T-helper 17 cell (primary cell): ENCODE measurements around the gene CREBBP. TPM values are rescaled to one million over a fixed set of nuclear protein-coding genes. Genes with fewer than 3 reads are reported as not detected.

Experiments
- ATAC-seq: fragments of 150-1000 bp; cut with Tn5 transposase; 2 replicates; pipeline ENCODE4 v1.10.0; 2021; ENCODE audit warnings: mild to moderate bottlenecking, moderate library complexity
- DNase-seq, 3 donors: peaks; one replicate each; pipeline versions ENCODE4 v3.0.0 to v3.0.0-alpha.2; 2020 to 2021
- H3K9me3 ChIP-seq: one replicate; pipeline ENCODE4 v1.7.0; 2013; ENCODE audit warnings: low read length, mild to moderate bottlenecking; ENCODE audit not compliant: control insufficient read depth, poor library complexity, severe bottlenecking
- H3K27ac Mint-ChIP-seq: one replicate; pipeline ENCODE4 v1.8.0; 2022; ENCODE audit warnings: mild to moderate bottlenecking, moderate library complexity, mixed read lengths
- H3K27me3 Mint-ChIP-seq: one replicate; pipeline ENCODE4 v1.8.0; 2022; ENCODE audit warnings: mixed read lengths
- H3K36me3 Mint-ChIP-seq: one replicate; pipeline ENCODE4 v1.8.0; 2022; ENCODE audit warnings: low read depth, mixed read lengths
- H3K4me1 Mint-ChIP-seq: one replicate; pipeline ENCODE4 v1.8.0; 2022; ENCODE audit warnings: mild to moderate bottlenecking, mixed read lengths
- H3K4me3 Mint-ChIP-seq: one replicate; pipeline ENCODE4 v1.8.0; 2022; ENCODE audit warnings: mild to moderate bottlenecking, moderate library complexity, mixed read lengths
- total RNA-seq, 4 donors: library from RNA in 2 of 4; stranded (reverse) in 2 of 4; gene quantifications; one replicate each; pipeline ENCODE4 v1.2.3 and lab custom pipeline; 2022 to 2026

The CREBBP gene
- total RNA-seq, 2 donors from 2014 or later = 158 to 173 TPM

DNA sequence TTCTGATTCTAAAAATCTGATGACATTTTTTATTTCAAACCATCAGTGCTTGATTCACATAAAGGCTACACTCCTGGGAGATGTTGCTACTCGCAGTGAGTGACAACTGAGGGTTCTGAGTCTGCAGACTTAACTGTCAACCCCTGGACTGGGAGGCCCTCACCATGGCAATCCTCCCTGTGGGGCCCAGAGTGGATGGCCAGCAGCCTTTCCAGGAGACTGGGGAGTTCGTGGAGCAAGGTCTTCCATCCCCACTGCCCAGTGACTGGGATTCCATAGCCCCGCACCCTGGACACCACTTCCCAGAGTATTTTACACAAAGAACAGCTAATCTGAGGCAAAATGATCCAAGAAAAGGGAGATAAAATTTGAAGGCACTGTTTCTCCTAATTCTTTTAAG, 59.3 kb downstream of the CREBBP start:
- Mint-ChIP-seq H3K36me3 (peaks cover 2% of the 10 kb centered on the region), H3K27me3 (no peaks in the 10 kb centered on the region), H3K4me1 (peaks cover 83% of the 10 kb centered on the region), H3K27ac (peak overlapping the region; percentile 41), H3K4me3 (no peak overlapping the region)
- H3K9me3 ChIP-seq = no peaks in the 10 kb centered on the region
- DNase-seq = no peak
- no peak for ATAC-seq

DNA sequence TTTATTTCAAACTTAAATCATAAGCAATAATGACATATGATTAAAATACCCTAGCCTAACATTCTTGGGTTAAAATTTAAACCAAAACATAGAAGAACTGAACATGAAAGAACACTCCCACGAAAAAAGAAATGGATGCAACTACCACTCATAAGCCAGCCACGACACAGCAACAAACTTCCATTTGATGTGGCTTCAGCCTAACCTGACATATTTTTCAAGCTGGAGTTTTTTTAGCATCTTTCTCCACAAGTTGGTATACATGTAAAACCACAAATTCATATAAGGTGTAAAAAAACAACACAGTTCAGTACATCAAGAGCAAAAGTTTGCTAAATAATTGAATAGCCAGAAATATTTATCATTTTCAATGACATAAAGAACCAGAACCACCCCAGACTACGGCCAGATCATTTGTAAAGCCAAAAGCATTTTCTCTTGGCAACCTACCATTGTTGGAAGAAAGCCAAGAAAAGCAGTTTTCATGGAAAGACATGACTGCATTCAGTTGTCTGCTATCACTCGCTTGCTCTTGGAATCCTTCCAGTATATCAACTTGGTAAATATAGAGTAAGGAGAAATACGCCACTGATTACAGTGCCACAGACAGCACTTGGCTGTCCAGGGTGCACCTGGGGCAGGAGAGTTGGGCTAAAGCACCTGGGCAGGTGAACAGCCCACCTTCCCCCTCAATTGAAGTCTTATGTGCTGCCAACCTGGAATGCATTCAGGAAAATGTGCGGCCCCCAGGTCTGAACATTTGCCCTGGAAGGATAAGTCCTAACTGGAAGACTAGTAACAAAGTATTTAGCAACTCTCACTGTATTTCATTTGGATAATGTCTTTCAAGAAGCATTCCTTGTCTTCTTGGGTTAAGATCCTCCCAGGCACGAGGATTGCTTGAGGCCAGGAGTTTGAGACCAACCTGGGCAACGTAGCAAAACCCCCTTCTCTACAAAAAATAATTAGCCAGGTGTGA, 60.5 kb downstream of the CREBBP start:
- peaks cover 2% of the 10 kb centered on the region for H3K36me3 Mint-ChIP-seq
- no peaks in the 10 kb centered on the region for H3K27me3 Mint-ChIP-seq
- no peaks in the 10 kb centered on the region for H3K9me3 ChIP-seq
- H3K4me3 Mint-ChIP-seq = peak overlapping the region; percentile 63
- H3K4me1 Mint-ChIP-seq = peaks cover 77% of the 10 kb centered on the region
- peak overlapping the region; percentile 29 for H3K27ac Mint-ChIP-seq
- ATAC-seq (peak; percentile 70), DNase-seq (no peak)

DNA sequence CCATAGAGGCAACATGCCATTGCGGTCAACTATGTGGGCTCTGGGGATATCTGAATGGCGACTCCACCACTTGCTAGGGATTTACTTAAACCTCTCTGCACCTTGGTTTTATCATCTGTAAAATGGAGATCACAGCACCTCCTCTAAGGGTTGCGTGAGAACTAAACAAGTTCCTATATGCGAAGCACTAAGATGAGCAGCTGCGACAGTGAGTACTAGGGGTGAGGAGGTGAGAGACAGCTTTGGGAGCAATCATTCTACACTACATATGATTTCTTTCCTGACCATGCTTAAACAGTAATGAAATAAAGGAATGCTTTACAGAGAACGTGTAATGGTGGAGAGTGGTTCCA, 61.4 kb downstream of the CREBBP start:
- Mint-ChIP-seq H3K4me1 (peaks cover 74% of the 10 kb centered on the region), H3K36me3 (peaks cover 2% of the 10 kb centered on the region), H3K4me3 (no peak overlapping the region), H3K27me3 (no peaks in the 10 kb centered on the region), H3K27ac (peak overlapping the region; percentile 29)
- no peak for ATAC-seq
- H3K9me3 ChIP-seq = no peaks in the 10 kb centered on the region
- DNase-seq = no peak

DNA sequence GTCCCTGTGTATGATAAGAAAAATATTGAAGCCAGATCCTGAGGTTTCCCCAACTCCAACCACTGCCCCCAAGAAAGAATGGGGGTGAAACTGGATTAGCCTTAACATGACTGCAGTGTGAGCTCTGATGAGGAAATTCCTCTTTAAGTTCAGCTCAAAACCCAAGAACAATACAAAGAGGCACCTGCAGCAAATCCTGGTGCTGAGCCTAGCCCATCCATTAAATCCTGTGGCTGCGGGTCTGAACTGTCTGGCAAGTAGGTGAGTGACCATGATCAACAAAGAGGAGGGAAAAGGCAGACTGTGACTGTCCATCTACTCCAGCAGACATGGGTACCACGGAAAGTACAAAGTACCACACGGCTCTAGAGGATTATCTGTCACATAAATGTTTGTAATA, 64.2 kb downstream of the CREBBP start:
- ATAC-seq = no peak
- Mint-ChIP-seq H3K4me1 (peaks cover 65% of the 10 kb centered on the region), H3K27me3 (no peaks in the 10 kb centered on the region), H3K4me3 (no peak overlapping the region), H3K27ac (no peak overlapping the region), H3K36me3 (no peaks in the 10 kb centered on the region)
- no peak for DNase-seq
- H3K9me3 ChIP-seq = no peaks in the 10 kb centered on the region

DNA sequence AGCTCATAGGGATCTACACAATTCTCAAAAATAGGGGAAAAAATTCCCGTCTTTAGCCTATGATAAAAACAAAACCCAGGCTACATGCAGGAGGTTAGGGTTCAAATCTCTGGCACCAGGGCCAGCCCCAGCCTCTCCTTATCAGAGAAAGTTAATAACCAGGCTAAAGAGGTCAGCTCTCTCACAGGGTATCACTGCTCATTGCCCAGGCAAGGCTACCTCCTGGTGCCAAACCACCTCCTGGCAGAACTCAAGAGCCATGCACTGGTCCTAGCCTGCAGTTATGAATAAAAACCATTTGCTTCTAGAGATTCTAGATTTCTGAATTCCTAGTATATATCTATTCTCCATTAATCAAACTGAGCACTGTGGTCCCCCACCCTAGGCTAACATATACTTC, 65.8 kb downstream of the CREBBP start:
- peaks cover 67% of the 10 kb centered on the region for H3K4me1 Mint-ChIP-seq
- H3K9me3 ChIP-seq = no peaks in the 10 kb centered on the region
- H3K4me3 Mint-ChIP-seq = no peak overlapping the region
- ATAC-seq = no peak
- H3K36me3 Mint-ChIP-seq = no peaks in the 10 kb centered on the region
- DNase-seq = no peak
- no peak overlapping the region for H3K27ac Mint-ChIP-seq
- H3K27me3 Mint-ChIP-seq = no peaks in the 10 kb centered on the region

DNA sequence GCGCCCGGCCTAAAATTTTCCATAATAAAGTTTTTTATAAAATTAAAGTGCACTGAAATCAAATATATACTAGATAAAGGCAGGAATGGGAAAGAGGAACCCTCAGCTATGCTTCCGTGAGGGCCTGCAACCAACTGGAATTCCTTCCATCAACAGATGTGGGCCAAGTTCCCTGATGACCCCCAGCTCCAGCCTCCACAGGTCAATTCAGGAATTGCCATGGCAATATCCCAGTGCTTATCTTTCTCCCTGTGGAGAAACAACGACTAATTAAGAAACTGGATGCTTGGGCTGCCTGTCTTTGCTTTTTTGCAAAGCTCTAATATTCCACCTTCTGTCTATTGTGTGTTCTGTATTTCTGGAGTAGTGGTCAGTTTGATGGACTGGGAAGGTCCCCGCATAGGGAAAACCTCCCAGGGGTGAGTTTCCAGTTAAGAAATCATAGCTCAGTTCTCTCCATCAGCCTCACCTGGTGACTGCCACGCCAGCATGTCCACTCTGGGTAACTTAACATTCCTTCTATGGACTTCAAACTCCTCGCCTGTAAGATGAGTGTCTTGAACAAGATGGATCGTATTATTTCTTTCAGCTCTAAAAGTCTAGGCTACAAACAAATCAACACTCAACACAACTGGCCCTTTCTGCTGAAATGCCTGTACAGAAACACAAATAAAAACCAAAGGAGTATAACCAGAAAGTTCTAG, 67.9 kb downstream of the CREBBP start:
- peak overlapping the region; percentile 72 for H3K27ac Mint-ChIP-seq
- H3K36me3 Mint-ChIP-seq = no peaks in the 10 kb centered on the region
- no peaks in the 10 kb centered on the region for H3K9me3 ChIP-seq
- no peaks in the 10 kb centered on the region for H3K27me3 Mint-ChIP-seq
- ATAC-seq (no peak), DNase-seq (no peak)
- H3K4me1 Mint-ChIP-seq = peaks cover 70% of the 10 kb centered on the region
- H3K4me3 Mint-ChIP-seq = no peak overlapping the region

DNA sequence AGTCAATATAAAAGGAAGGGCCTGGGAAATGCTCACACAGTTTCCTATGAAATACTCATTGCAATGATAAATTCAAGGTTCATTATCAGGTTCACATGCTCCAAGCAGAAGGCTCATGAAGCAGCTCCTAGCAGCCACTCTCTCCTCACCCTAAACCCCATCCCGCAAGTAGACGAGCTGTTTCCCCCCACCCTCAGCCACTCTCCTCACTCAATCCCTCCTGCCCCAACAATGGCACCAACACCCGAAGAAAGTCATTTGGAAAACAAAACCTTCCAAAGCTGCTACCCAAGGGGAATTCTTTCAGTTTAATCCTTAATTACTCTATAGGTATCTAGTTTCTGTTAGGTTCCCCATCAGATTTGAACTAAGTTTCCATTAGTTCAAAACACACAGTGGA, 69.7 kb downstream of the CREBBP start:
- Mint-ChIP-seq H3K36me3 (peaks cover 5% of the 10 kb centered on the region), H3K27ac (peak overlapping the region; percentile 81), H3K4me1 (peaks cover 73% of the 10 kb centered on the region), H3K4me3 (peak overlapping the region; percentile 82), H3K27me3 (no peaks in the 10 kb centered on the region)
- no peaks in the 10 kb centered on the region for H3K9me3 ChIP-seq
- ATAC-seq = no peak
- DNase-seq = no peak

DNA sequence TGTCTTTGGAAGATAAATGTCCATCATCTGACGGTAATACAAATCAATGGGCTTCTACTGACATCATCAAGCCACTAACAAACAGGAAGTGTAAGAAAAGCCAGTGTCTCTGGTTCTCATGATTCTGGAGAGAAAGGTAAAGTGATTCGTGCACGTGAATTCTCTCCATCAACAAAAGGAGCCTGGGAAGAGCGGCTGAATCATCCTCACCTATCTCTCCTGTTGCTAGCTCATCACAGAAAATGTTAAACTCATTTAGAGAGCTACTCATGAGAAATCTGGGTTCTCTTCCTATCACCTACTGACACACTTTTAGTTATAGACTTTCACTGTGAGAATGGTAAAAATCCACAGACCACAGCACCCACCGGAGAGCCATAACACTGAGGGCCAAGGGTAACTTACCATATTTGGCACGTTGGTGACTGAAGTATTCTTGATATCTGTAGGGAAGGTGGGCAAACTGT, 70.3 kb downstream of the CREBBP start:
- H3K4me3 Mint-ChIP-seq = no peak overlapping the region
- no peaks in the 10 kb centered on the region for H3K9me3 ChIP-seq
- ATAC-seq = peak; percentile 58
- H3K27ac Mint-ChIP-seq = peak overlapping the region; percentile 81
- no peak for DNase-seq
- peaks cover 79% of the 10 kb centered on the region for H3K4me1 Mint-ChIP-seq
- peaks cover 5% of the 10 kb centered on the region for H3K36me3 Mint-ChIP-seq
- no peaks in the 10 kb centered on the region for H3K27me3 Mint-ChIP-seq

DNA sequence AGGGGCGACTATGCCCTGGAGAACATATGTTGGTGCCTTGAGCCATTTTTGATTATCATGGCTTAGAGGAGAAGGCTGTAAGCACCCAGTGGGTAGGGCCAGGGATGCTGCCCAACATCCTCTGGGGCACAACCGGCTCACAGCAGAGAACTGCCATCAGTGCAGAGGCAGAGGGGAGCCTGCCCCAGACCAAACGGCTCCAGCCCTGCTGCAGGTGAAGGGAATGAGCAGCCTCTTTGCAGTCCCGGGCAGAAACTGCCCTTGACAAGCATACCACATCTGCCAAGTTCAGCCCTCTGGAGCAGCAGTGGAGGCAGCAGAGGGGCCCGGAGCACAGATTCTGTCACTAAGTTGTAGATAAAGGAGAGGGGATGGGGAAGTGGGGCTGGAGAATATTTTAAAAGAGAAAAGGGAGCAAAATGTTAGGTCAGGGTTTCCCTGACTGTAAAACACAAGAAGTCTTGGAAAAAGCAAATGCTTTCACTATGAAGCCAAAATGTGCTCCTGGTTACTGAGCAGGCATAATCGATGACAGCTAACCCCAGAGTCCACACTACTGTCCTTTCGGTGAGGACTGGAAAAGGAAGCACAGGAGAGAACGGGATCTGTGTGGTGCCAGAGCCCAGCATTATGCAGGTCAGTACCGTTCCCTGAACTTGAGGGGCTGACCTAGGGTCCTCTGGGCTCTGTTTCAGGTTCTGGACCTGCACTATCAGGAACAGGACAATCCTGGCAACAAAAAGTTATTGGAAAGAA, 72.0 kb downstream of the CREBBP start:
- H3K9me3 ChIP-seq = no peaks in the 10 kb centered on the region
- ATAC-seq (no peak), DNase-seq (no peak)
- Mint-ChIP-seq H3K4me1 (peaks cover 79% of the 10 kb centered on the region), H3K27ac (peak overlapping the region; percentile 94), H3K4me3 (peak overlapping the region; percentile 61), H3K36me3 (peaks cover 5% of the 10 kb centered on the region), H3K27me3 (no peaks in the 10 kb centered on the region)

DNA sequence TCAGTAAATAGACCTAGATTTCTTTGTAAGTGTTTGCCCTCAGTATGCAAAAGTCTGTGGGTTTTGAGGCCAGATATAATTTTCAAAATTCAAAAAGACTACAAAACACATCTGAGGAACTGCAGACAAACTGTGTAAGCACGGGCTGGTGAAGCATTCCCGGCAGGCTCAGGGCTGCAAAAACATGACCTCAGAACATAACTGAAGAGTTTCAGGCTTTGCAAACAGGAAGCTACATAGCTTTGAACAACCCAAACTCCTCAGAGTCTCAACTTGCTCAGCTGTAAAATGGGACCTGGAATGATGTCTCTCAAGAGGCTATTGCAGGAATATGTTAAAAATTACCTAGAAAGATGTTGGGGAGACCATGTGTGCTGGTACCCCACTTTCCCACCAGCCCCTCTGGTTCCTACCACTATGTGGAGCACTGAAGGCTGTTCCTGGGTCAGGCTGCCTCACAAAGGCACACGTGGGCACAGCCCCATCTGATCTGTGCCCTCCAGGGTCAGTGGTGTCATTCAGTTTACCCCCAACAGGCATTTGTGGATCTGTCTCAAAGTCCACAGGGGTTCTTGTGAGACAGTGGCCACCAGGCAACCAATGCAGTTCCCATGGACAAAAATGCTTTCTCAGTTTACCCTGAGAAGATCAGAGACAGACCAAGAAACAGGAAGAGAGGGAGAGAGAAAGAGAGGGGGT, 72.9 kb downstream of the CREBBP start:
- Mint-ChIP-seq H3K4me3 (peak overlapping the region; percentile 61), H3K27ac (peak overlapping the region; percentile 94), H3K36me3 (peaks cover 5% of the 10 kb centered on the region), H3K27me3 (no peaks in the 10 kb centered on the region), H3K4me1 (peaks cover 73% of the 10 kb centered on the region)
- H3K9me3 ChIP-seq = no peaks in the 10 kb centered on the region
- ATAC-seq (peak; percentile 47), DNase-seq (no peak)

DNA sequence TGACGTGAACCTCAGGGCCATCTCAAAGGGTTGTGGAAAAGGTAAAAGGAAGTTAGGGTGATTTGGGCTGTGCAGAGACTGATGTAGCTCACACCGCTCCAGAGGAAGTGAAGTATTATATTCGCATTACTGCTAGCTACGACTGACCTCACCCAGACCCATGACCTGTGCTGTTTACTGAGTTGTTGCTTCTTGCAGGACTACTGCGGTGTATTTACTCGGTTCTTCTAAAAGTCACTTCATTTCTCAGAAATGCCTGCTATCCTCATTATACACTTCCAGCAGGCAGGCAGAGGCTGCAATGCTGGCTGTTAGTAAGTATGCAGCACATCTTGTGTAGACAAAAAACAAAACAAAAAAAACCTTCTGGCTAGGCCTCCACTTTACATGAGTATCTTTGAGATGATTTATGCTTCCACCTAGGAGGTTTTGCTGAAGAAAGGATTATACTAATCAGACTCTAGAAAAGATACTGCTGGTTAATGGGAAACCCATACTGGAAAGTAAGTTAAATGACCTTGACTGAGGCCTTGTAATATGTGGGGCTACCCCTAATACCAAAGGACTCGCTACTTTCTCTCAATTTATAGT, 76.0 kb downstream of the CREBBP start:
- peak overlapping the region; percentile 27 for H3K27ac Mint-ChIP-seq
- no peak for ATAC-seq
- H3K4me3 Mint-ChIP-seq = no peak overlapping the region
- no peaks in the 10 kb centered on the region for H3K27me3 Mint-ChIP-seq
- no peak for DNase-seq
- H3K9me3 ChIP-seq = no peaks in the 10 kb centered on the region
- peaks cover 67% of the 10 kb centered on the region for H3K4me1 Mint-ChIP-seq
- H3K36me3 Mint-ChIP-seq = peaks cover 8% of the 10 kb centered on the region

DNA sequence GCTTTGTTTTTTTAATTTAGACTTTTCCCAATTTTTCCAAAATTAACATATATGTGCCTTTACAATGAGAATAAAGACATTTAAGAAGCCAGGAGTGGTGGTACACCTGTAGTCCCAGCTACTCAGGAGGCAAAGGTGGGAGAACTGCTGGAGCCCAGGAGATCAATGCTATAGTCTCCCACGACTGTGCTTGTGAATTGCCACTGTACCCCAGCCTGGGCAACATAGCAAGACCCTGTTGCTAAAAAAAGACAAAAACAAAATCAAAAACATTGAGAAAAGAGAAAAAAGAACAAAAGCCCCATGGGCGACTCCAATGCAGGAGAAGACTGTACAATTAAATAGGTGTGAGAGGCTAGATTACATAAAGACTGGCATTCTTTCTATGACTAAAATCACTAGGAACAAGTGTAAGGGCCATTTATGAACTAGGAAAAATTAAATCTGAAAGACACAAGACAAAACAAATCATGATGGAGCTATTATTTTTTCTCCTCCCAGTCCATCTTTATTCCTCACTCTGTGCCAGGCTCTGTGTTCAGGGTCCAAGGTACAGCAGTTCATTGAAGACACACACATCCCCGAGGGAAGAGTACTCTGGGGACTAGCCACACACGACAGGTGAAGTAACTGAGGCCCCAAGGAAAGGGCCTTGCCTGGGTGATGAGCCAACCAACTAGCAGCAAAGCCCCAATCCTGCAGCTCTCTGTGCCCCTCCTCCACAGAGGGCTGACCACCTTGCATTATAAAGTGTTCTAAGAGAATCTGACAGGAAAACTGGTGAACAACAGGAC, 79.8 kb downstream of the CREBBP start:
- no peaks in the 10 kb centered on the region for H3K9me3 ChIP-seq
- Mint-ChIP-seq H3K4me3 (peak overlapping the region; percentile 58), H3K27ac (peak overlapping the region; percentile 72), H3K27me3 (no peaks in the 10 kb centered on the region), H3K4me1 (peaks cover 46% of the 10 kb centered on the region), H3K36me3 (peaks cover 3% of the 10 kb centered on the region)
- DNase-seq (no peak), ATAC-seq (no peak)
